ENCODE data around the gene CSAG2. TPM values are rescaled to one million over a fixed set of nuclear protein-coding genes. Genes with fewer than 3 reads are reported as not detected.
"Not testable (repeated sequence)": the region's sequence is repeated elsewhere in the genome, so short reads cannot be mapped to it uniquely, and the experiment has no call there.

Gene CSAG2
- total RNA-seq, 2 donors from 2014 or later = 0.35 TPM; not detected in 1

DNA sequence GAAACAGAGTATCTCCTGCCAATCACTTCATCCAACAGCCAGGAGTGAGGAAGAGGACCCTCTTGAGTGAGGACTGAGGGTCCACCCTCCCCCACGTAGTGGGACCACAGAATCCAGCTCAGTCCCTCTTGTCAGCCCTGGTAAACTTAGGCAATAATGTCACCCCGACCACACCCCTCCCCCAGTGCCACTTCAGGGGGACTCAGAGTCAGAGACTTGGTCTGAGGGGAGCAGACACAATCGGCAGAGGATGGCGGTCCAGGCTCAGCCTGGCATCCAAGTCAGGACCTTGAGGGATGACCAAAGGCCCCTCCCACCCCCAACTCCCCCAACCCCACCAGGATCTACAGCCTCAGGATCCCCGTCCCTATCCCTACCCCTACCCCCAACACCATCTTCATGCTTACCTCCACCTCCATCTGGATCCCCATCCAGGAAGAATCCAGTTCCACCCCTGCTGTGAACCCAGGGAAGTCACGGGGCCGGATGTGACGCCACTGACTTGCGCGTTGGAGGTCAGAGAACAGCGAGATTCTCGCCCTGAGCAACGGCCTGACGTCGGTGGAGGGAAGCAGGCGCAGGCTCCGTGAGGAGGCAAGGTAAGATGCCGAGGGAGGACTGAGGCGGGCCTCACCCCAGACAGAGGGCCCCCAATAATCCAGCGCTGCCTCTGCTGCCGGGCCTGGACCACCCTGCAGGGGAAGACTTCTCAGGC, 24.3 kb upstream of the CSAG2 start, which contains the start of the genes CSAG1 and MAGEA12:
TSS of gene CSAG1 (minus strand) at position 461 of the 715 bp plus-strand sequence. CDS start 1,261 bp downstream, outside the sequence.
TSS of gene MAGEA12 (plus strand) at position 497 of the 715 bp plus-strand sequence. CDS start 2,405 bp downstream, outside the sequence.
- TF ChIP-seq, protein P1, sequence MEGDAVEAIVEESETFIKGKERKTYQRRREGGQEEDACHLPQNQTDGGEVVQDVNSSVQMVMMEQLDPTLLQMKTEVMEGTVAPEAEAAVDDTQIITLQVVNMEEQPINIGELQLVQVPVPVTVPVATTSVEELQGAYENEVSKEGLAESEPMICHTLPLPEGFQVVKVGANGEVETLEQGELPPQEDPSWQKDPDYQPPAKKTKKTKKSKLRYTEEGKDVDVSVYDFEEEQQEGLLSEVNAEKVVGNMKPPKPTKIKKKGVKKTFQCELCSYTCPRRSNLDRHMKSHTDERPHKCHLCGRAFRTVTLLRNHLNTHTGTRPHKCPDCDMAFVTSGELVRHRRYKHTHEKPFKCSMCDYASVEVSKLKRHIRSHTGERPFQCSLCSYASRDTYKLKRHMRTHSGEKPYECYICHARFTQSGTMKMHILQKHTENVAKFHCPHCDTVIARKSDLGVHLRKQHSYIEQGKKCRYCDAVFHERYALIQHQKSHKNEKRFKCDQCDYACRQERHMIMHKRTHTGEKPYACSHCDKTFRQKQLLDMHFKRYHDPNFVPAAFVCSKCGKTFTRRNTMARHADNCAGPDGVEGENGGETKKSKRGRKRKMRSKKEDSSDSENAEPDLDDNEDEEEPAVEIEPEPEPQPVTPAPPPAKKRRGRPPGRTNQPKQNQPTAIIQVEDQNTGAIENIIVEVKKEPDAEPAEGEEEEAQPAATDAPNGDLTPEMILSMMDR (conservative IDR thresholded peaks at IDR 0.05) = no peak
- Histone ChIP-seq H3K27me3 (ENCODE audit: control insufficient read depth, insufficient read depth, low read length, poor library complexity, severe bottlenecking) (no peaks in the 10 kb centered on the region), H3K27ac (ENCODE audit: low read depth, low read length) (no peak within 1 kb of the TSS), H3K9ac (ENCODE audit: extremely low read depth, low read length, poor library complexity, severe bottlenecking) (no peak within 1 kb of the TSS), H3K9me3 (ENCODE audit: control insufficient read depth, low read length) (no peaks in the 10 kb centered on the region), H3K36me3 (ENCODE audit: control insufficient read depth, insufficient read depth, low read length) (no peaks in the 10 kb centered on the region), H3K4me1 (ENCODE audit: control insufficient read depth, insufficient read depth, low read length) (no peaks in the 10 kb centered on the region), H3K4me3 (ENCODE audit: low read length) (no peak within 1 kb of the TSS)
- 94% methylated on average over 7 of the region's 21 CpGs; no CpG with 5 or more reads in 1 of the 2 experiments for WGBS, 2 experiments (ENCODE audit: insufficient coverage in 1 of 2, insufficient read length in 1 of 2)
- H3K27me3 Mint-ChIP-seq (ENCODE audit: insufficient read depth) = peaks cover 3% of the 10 kb centered on the region
- peaks cover 52% of the 10 kb centered on the region for H3K9me3 Mint-ChIP-seq
- H3K4me3 Mint-ChIP-seq = no peak within 1 kb of the TSS
- no peak within 1 kb of the TSS for H3K27ac Mint-ChIP-seq
- H3K36me3 Mint-ChIP-seq (ENCODE audit: low read depth) = no peaks in the 10 kb centered on the region
- DNase-seq = no peak
- no peaks in the 10 kb centered on the region for H3K4me1 Mint-ChIP-seq

DNA sequence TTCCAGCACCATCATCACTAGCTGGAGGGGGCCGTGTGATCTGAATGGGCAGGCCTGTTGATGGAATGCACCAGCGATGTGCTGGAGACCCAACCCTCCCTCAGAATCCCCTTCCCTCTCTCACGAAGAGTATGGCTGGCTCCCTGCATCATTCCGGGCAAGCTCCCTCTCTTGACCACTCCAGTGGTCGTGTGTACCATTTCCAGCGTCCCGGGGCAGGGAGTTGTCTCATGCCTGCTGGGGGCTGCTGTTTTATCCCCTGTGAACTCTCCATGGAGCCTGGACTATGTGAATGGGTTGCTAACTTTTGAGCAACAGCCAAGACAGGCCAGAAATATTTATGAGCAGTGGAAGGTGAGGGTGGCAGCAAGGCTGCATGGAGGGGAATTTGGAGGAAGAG, 16.3 kb upstream of the CSAG2 start:
- DNase-seq = peak; percentile 53
- no peaks in the 10 kb centered on the region for H3K36me3 Mint-ChIP-seq (ENCODE audit: low read depth)
- no peak overlapping the region for H3K27ac Mint-ChIP-seq
- TF ChIP-seq, protein P1 (conservative IDR thresholded peaks at IDR 0.05) = no peak
- Histone ChIP-seq H3K4me3 (ENCODE audit: low read length) (no peak overlapping the region), H3K9ac (ENCODE audit: extremely low read depth, low read length, poor library complexity, severe bottlenecking) (no peak overlapping the region), H3K27ac (ENCODE audit: low read depth, low read length) (no peak overlapping the region), H3K27me3 (ENCODE audit: control insufficient read depth, insufficient read depth, low read length, poor library complexity, severe bottlenecking) (no peaks in the 10 kb centered on the region), H3K4me1 (ENCODE audit: control insufficient read depth, insufficient read depth, low read length) (no peaks in the 10 kb centered on the region), H3K9me3 (ENCODE audit: control insufficient read depth, low read length) (no peaks in the 10 kb centered on the region), H3K36me3 (ENCODE audit: control insufficient read depth, insufficient read depth, low read length) (no peaks in the 10 kb centered on the region)
- peaks cover 32% of the 10 kb centered on the region for H3K9me3 Mint-ChIP-seq
- H3K4me1 Mint-ChIP-seq = no peaks in the 10 kb centered on the region
- no peaks in the 10 kb centered on the region for H3K27me3 Mint-ChIP-seq (ENCODE audit: insufficient read depth)
- no peak overlapping the region for H3K4me3 Mint-ChIP-seq
- WGBS, 2 experiments (ENCODE audit: insufficient coverage in 1 of 2, insufficient read length in 1 of 2) = 75% methylated on average over 7 of the region's 7 CpGs; no CpG with 5 or more reads in 1 of the 2 experiments

DNA sequence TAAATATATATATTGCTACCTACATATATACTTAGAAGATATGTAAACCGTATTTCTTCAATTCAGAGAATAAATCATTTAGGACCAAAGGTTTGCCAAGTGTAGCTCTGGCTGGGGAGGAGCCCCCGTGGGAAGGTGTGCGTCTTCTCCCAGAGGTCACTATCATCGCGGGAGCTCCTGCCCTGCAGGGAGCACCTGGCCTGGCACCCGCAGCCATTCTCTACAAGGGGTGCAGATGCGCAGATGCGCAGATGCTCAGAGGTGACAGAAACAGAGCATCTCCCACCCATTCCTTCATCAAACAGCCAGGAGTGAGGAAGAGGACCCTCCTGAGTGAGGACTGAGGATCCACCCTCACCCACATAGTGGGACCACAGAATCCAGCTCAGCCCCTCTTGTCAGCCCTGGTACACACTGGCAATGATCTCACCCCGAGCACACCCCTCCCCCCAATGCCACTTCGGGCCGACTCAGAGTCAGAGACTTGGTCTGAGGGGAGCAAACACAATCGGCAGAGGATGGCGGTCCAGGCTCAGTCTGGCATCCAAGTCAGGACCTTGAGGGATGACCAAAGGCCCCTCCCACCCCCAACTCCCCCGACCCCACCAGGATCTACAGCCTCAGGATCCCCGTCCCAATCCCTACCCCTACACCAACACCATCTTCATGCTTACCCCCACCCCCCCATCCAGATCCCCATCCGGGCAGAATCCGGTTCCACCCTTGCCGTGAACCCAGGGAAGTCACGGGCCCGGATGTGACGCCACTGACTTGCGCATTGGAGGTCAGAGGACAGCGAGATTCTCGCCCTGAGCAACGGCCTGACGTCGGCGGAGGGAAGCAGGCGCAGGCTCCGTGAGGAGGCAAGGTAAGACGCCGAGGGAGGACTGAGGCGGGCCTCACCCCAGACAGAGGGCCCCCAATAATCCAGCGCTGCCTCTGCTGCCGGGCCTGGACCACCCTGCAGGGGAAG, 5.0 kb upstream of the CSAG2 start, which contains the start of gene MAGEA2B:
TSS of gene MAGEA2B (plus strand) at position 814 of the 973 bp plus-strand sequence. CDS start 2,479 bp downstream, outside the sequence.
- not testable (repeated sequence) for H3K36me3 Mint-ChIP-seq (ENCODE audit: low read depth); H3K9me3 Mint-ChIP-seq; H3K9ac ChIP-seq (ENCODE audit: extremely low read depth, low read length, poor library complexity, severe bottlenecking); H3K27ac ChIP-seq (ENCODE audit: low read depth, low read length); H3K4me1 Mint-ChIP-seq; H3K4me3 ChIP-seq (ENCODE audit: low read length); DNase-seq; H3K36me3 ChIP-seq (ENCODE audit: control insufficient read depth, insufficient read depth, low read length); H3K27me3 Mint-ChIP-seq (ENCODE audit: insufficient read depth); H3K27ac Mint-ChIP-seq; H3K4me1 ChIP-seq (ENCODE audit: control insufficient read depth, insufficient read depth, low read length); H3K27me3 ChIP-seq (ENCODE audit: control insufficient read depth, insufficient read depth, low read length, poor library complexity, severe bottlenecking); H3K9me3 ChIP-seq (ENCODE audit: control insufficient read depth, low read length); H3K4me3 Mint-ChIP-seq
- no CpG with 5 or more reads among the region's 35 CpGs for WGBS, 2 experiments (ENCODE audit: insufficient coverage in 1 of 2, insufficient read length in 1 of 2)

DNA sequence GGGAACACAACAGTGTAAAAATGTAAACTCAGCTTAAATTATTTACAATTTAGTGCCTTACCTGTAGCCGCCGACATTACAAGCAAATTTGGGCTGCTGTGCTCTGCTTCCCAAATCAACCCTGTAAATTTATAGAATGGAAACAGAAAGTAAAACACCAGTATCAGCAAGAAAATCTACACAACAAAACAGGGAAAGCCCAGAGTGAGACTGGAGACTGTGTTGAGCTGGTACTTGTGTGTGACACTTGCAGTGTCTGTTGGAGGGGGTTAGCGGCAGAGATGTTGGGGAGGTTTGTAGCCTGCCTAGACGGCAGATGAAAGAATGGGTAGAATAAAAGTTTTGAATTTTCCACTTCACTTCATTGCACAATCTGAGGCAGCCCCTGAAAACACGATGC, 4.1 kb upstream of the CSAG2 start:
- not testable (repeated sequence) for H3K4me1 ChIP-seq (ENCODE audit: control insufficient read depth, insufficient read depth, low read length); H3K27me3 Mint-ChIP-seq (ENCODE audit: insufficient read depth); H3K27me3 ChIP-seq (ENCODE audit: control insufficient read depth, insufficient read depth, low read length, poor library complexity, severe bottlenecking); H3K9ac ChIP-seq (ENCODE audit: extremely low read depth, low read length, poor library complexity, severe bottlenecking); H3K4me3 ChIP-seq (ENCODE audit: low read length); H3K4me3 Mint-ChIP-seq; H3K4me1 Mint-ChIP-seq; H3K9me3 ChIP-seq (ENCODE audit: control insufficient read depth, low read length); H3K27ac Mint-ChIP-seq; DNase-seq; H3K9me3 Mint-ChIP-seq; H3K36me3 Mint-ChIP-seq (ENCODE audit: low read depth); H3K27ac ChIP-seq (ENCODE audit: low read depth, low read length); H3K36me3 ChIP-seq (ENCODE audit: control insufficient read depth, insufficient read depth, low read length)
- WGBS, 2 experiments (ENCODE audit: insufficient coverage in 1 of 2, insufficient read length in 1 of 2) = no CpG with 5 or more reads among the region's 5 CpGs

DNA sequence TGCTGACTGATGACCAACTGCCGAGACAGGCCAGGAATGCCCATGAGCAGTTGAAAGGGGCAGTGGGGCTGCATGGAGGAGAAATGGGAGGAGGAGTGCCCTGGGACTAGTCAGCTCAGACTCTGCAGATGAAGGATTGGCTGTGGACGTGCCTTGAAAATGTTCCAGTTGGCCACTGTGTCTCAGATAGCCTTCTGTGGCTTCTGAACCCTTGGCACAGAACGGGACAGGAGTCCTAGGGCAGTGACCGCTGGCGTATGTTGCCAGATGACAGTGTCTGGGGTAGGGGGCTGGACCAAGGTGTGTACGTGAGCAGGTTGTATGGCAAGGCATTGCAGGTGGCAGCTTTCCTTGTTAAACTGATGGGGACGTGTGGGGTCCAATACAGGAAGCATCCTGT, 2.6 kb downstream of the CSAG2 start:
- H3K9ac ChIP-seq (ENCODE audit: extremely low read depth, low read length, poor library complexity, severe bottlenecking); H3K27me3 ChIP-seq (ENCODE audit: control insufficient read depth, insufficient read depth, low read length, poor library complexity, severe bottlenecking); H3K27ac Mint-ChIP-seq; H3K27ac ChIP-seq (ENCODE audit: low read depth, low read length); H3K4me1 Mint-ChIP-seq; DNase-seq; H3K27me3 Mint-ChIP-seq (ENCODE audit: insufficient read depth); H3K9me3 Mint-ChIP-seq; H3K36me3 ChIP-seq (ENCODE audit: control insufficient read depth, insufficient read depth, low read length); H3K4me1 ChIP-seq (ENCODE audit: control insufficient read depth, insufficient read depth, low read length); H3K36me3 Mint-ChIP-seq (ENCODE audit: low read depth); H3K9me3 ChIP-seq (ENCODE audit: control insufficient read depth, low read length); H3K4me3 ChIP-seq (ENCODE audit: low read length); H3K4me3 Mint-ChIP-seq: not testable (repeated sequence)
- WGBS, 2 experiments (ENCODE audit: insufficient coverage in 1 of 2, insufficient read length in 1 of 2) = 92 to 100% methylated on average over 1 to 2 of the region's 7 CpGs
